ENCODE results near the gene REC8.

The REC8 gene

Small RNA genes within 50 kb of the gene (small RNA-seq; reads per million reads assigned to genes)
- gene AL136295.4 (0 to 0.04 reads per million in 2 experiments), gene CHMP4A (0 reads per million in 2 experiments), gene IPO4 (0.05 to 0.09 reads per million in 2 experiments), gene IRF9 (0 to 0.04 reads per million in 2 experiments), gene MDP1 (0 reads per million in 2 experiments), gene RNA5SP383 (0.05 to 2.1 reads per million in 2 experiments)

All from SK-N-DZ (cell line).